ENCODE results near the gene ERG.

- TF ChIP-seq POLR2AphosphoS5 (IDR thresholded peaks at IDR 0.05; ENCODE audit: low read depth) = no peak; the same call in none of the 2 replicates
- TF ChIP-seq, protein P1, sequence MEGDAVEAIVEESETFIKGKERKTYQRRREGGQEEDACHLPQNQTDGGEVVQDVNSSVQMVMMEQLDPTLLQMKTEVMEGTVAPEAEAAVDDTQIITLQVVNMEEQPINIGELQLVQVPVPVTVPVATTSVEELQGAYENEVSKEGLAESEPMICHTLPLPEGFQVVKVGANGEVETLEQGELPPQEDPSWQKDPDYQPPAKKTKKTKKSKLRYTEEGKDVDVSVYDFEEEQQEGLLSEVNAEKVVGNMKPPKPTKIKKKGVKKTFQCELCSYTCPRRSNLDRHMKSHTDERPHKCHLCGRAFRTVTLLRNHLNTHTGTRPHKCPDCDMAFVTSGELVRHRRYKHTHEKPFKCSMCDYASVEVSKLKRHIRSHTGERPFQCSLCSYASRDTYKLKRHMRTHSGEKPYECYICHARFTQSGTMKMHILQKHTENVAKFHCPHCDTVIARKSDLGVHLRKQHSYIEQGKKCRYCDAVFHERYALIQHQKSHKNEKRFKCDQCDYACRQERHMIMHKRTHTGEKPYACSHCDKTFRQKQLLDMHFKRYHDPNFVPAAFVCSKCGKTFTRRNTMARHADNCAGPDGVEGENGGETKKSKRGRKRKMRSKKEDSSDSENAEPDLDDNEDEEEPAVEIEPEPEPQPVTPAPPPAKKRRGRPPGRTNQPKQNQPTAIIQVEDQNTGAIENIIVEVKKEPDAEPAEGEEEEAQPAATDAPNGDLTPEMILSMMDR (IDR thresholded peaks at IDR 0.05; ENCODE audit: insufficient read depth, low read length) = no peak
Measured at GRCh38 chr21:38384675-38385426, 113.4 kb downstream of the ERG start.

All from HL-60 (cell line).